ENCODE data around the gene CSRP1.

CSRP1 gene

GRCh38 chr1:201491896-201492511, 14.9 kb downstream of the CSRP1 start:
- no peak for DNase-seq (ENCODE audit: low read depth, low spot score)
- no peak for TF ChIP-seq CTCF (IDR thresholded peaks at IDR 0.05; ENCODE audit: low read depth, low read length)
- no peak overlapping the region for H3K4me3 ChIP-seq (ENCODE audit: low read depth, low read length)
- in situ Hi-C loops (cut with HindIII; ENCODE audit: low sequenced_read_pairs): no loop called here

- H3K4me3 ChIP-seq (ENCODE audit: low read depth, low read length): no peak overlapping the region
- no peak for TF ChIP-seq CTCF (IDR thresholded peaks at IDR 0.05; ENCODE audit: low read depth, low read length)
- in situ Hi-C loops (cut with HindIII; ENCODE audit: low sequenced_read_pairs): no loop called here
- no peak for DNase-seq (ENCODE audit: low read depth, low spot score)
These were observed 16.2 kb downstream of the CSRP1 start for GRCh38 chr1:201490708-201491131.

- no peak overlapping the region for H3K4me3 ChIP-seq (ENCODE audit: low read depth, low read length)
- TF ChIP-seq CTCF (IDR thresholded peaks at IDR 0.05; ENCODE audit: low read depth, low read length): no peak
- in situ Hi-C loops (cut with HindIII; ENCODE audit: low sequenced_read_pairs): no loop called here
- no peak for DNase-seq (ENCODE audit: low read depth, low spot score)
These were observed 17.2 kb downstream of the CSRP1 start for GRCh38 chr1:201489643-201490261.

- H3K4me3 ChIP-seq (ENCODE audit: low read depth, low read length): no peak overlapping the region
- TF ChIP-seq CTCF (IDR thresholded peaks at IDR 0.05; ENCODE audit: low read depth, low read length): no peak
- in situ Hi-C loops (cut with HindIII; ENCODE audit: low sequenced_read_pairs): no loop called here
- peak; percentile 95 for DNase-seq (ENCODE audit: low read depth, low spot score)
These were observed 17.9 kb downstream of the CSRP1 start for GRCh38 chr1:201488830-201489589.

GRCh38 chr1:201487742-201488141, 19.2 kb downstream of the CSRP1 start:
- no peak for DNase-seq (ENCODE audit: low read depth, low spot score)
- no peak for TF ChIP-seq CTCF (IDR thresholded peaks at IDR 0.05; ENCODE audit: low read depth, low read length)
- in situ Hi-C loops (cut with HindIII; ENCODE audit: low sequenced_read_pairs): no loop called here
- no peak overlapping the region for H3K4me3 ChIP-seq (ENCODE audit: low read depth, low read length)

- DNase-seq (ENCODE audit: low read depth, low spot score): no peak
- in situ Hi-C loops (cut with HindIII; ENCODE audit: low sequenced_read_pairs): no loop called here
- TF ChIP-seq CTCF (IDR thresholded peaks at IDR 0.05; ENCODE audit: low read depth, low read length): no peak
- no peak overlapping the region for H3K4me3 ChIP-seq (ENCODE audit: low read depth, low read length)
These were observed 20.7 kb downstream of the CSRP1 start for GRCh38 chr1:201486187-201486586.
